ENCODE data around the gene HDGF. TPM values are rescaled to one million over a fixed set of nuclear protein-coding genes. Genes with fewer than 3 reads are reported as not detected.

HDGF gene
- total RNA-seq, 2 experiments from 2014 or later, result 60.8 TPM

DNA sequence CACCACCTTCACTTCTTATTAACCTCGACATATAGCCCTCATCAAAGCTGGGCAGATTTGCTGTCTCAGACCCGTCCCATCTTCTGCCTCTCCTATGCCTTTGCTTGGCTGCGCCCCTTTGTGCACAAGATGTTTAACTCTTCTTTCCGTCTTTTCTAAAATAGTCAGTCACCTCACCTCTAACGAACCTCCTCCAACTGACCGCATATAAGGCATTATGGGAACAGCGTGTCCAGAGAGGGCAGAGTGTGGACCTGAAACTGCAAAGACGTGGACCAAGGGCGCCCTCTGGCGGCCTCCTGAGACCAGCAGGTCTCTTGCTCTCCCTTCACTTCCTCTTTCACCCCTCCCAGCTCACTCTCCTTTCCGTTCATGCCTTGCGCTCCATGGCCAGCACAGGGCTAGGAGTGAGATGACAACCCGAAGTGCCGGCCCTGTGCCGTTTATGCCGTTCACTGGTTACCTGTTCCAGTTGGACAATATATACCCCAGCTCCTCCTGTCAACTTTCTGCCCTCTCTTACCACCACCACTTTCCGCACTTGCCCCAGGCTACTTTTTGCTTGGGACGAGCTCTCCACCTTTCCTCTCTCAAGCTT is 25.7 kb downstream of the HDGF start:
- CTCF ChIA-PET, result interaction anchor here (0.6 to 5.1 kb wide), 55 partner anchors 8 to 443 kb away, joined by 3 to 119 read pairs (median 4); partner anchors contain the start of genes CRABP2, HDGF, MRPL24 and NES
- peaks cover 51% of the 10 kb centered on the region for H3K36me3 Mint-ChIP-seq (ENCODE audit: low read depth)
- H3K4me1 Mint-ChIP-seq (ENCODE audit: low read depth), result peaks cover 30% of the 10 kb centered on the region

DNA sequence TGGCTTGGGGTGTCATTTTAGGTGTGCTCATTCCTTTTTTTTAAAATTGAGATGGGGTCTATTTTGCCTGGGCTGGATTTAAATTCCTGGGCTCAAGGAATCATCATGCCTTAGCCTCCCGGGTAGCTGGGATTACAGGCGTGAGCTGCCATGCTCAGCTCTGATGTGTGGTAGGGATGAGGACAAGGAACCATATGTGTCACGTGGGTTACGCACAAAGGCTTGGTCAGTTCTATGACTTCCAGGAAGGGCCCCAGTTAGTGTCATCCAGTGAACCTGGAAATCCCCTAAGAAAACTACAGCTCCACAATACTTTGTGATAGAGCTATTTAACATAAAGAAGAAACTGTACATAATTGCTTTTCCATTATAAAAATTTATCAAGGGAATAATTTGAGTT is 29.9 kb downstream of the HDGF start:
- intact Hi-C loops (cut with DNase I, micrococcal nuclease), result loop anchor here in 1 of 2 experiments (10.0 kb wide), 2 partner anchors 143 to 217 kb away; partner anchors contain the start of genes MEF2D and NTRK1

More for the DNA sequence above, 25.7 kb downstream of the HDGF start:
- POLR2A ChIA-PET, result interaction anchor here (0.6 to 5.9 kb wide), 17 partner anchors 10 to 134 kb away, joined by 3 to 107 read pairs (median 4); partner anchors contain the start of genes CRABP2, HDGF, MRPL24 and NAXE
- ATAC-seq (ENCODE audit: poor library complexity), result peak; percentile 11
- Histone ChIP-seq H3K4me3 (ENCODE audit: low read length) (peak overlapping the region; percentile 99), H3K9me3 (ENCODE audit: control insufficient read depth in 1 of 2, insufficient read depth in 1 of 2, low read length in 2 of 2) (no peaks in the 10 kb centered on the region), H3K27ac (ENCODE audit: low read depth in 1 of 2, low read length in 2 of 2) (no peak overlapping the region), H3K4me1 (ENCODE audit: insufficient read depth, low read length) (peaks cover 54% of the 10 kb centered on the region), H3K27me3 (ENCODE audit: control insufficient read depth in 1 of 2, insufficient read depth in 2 of 2, low read length in 2 of 2) (no peaks in the 10 kb centered on the region), H3K36me3 (ENCODE audit: insufficient read depth, low read length) (peaks cover 47% of the 10 kb centered on the region)
- Mint-ChIP-seq H3K27me3 (no peaks in the 10 kb centered on the region), H3K4me3 (no peak overlapping the region), H3K9me3 (no peaks in the 10 kb centered on the region), H3K27ac (no peak overlapping the region)
- TF ChIP-seq, protein P1, sequence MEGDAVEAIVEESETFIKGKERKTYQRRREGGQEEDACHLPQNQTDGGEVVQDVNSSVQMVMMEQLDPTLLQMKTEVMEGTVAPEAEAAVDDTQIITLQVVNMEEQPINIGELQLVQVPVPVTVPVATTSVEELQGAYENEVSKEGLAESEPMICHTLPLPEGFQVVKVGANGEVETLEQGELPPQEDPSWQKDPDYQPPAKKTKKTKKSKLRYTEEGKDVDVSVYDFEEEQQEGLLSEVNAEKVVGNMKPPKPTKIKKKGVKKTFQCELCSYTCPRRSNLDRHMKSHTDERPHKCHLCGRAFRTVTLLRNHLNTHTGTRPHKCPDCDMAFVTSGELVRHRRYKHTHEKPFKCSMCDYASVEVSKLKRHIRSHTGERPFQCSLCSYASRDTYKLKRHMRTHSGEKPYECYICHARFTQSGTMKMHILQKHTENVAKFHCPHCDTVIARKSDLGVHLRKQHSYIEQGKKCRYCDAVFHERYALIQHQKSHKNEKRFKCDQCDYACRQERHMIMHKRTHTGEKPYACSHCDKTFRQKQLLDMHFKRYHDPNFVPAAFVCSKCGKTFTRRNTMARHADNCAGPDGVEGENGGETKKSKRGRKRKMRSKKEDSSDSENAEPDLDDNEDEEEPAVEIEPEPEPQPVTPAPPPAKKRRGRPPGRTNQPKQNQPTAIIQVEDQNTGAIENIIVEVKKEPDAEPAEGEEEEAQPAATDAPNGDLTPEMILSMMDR (IDR thresholded peaks at IDR 0.05), result peak; percentile 91
- DNase-seq, result peak; percentile 66 to 90 (median 76)
- intact Hi-C loops (cut with DNase I, micrococcal nuclease), result loop anchor here (1.0 to 10.0 kb wide), 10 partner anchors 18 to 221 kb away; partner anchors contain the start of genes NTRK1 (in 2 of the 2) and MEF2D (in 1 of the 2)

DNA sequence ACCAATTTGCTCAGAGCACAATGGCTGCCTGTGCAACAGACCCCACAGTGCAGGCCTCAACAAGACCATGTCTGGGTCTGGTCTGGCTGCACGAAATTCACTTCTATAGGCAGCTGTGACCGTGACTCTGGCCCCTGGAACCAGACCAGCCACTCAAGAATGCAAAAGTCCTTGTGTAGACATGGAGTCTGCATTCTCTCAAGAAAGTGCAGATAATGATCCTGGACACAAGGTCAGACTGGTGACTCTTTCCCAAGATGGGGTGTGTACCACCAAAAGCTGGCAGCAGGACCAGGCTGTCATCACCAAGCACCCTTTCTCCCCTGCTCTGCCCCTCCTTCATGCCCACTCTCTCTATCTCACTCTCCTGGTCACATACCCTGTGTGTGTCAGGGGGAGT is 30.3 kb downstream of the HDGF start:
- Histone ChIP-seq H3K27me3 (ENCODE audit: control insufficient read depth in 1 of 2, insufficient read depth in 2 of 2, low read length in 2 of 2) (no peaks in the 10 kb centered on the region), H3K27ac (ENCODE audit: low read depth in 1 of 2, low read length in 2 of 2) (no peak overlapping the region), H3K36me3 (ENCODE audit: insufficient read depth, low read length) (peaks cover 60% of the 10 kb centered on the region), H3K4me3 (ENCODE audit: low read length) (no peak overlapping the region), H3K9me3 (ENCODE audit: control insufficient read depth in 1 of 2, insufficient read depth in 1 of 2, low read length in 2 of 2) (no peaks in the 10 kb centered on the region), H3K4me1 (ENCODE audit: insufficient read depth, low read length) (peaks cover 28% of the 10 kb centered on the region)
- no peak overlapping the region for H3K27ac Mint-ChIP-seq
- ATAC-seq (ENCODE audit: poor library complexity) (no peak), DNase-seq (no peak)
- no peaks in the 10 kb centered on the region for H3K9me3 Mint-ChIP-seq
- intact Hi-C loops (cut with DNase I, micrococcal nuclease), result loop anchor here in 1 of 2 experiments (10.0 kb wide), 2 partner anchors 144 to 216 kb away; partner anchors contain the start of genes MEF2D and NTRK1
- H3K36me3 Mint-ChIP-seq (ENCODE audit: low read depth), result peaks cover 56% of the 10 kb centered on the region
- no peaks in the 10 kb centered on the region for H3K27me3 Mint-ChIP-seq
- TF ChIP-seq, protein P1 (IDR thresholded peaks at IDR 0.05), result no peak
- ChIA-PET POLR2A (no interaction called here), CTCF (interaction anchor here (0.7 to 2.1 kb wide), 3 partner anchors 15 to 60 kb away, joined by 3 to 6 read pairs (median 3); partner anchors contain the start of gene CRABP2)
- peaks cover 16% of the 10 kb centered on the region for H3K4me1 Mint-ChIP-seq (ENCODE audit: low read depth)
- no peak overlapping the region for H3K4me3 Mint-ChIP-seq

More for the DNA sequence above, 29.9 kb downstream of the HDGF start:
- Mint-ChIP-seq H3K4me3 (no peak overlapping the region), H3K36me3 (ENCODE audit: low read depth) (peaks cover 53% of the 10 kb centered on the region), H3K4me1 (ENCODE audit: low read depth) (peaks cover 16% of the 10 kb centered on the region), H3K9me3 (no peaks in the 10 kb centered on the region), H3K27me3 (no peaks in the 10 kb centered on the region), H3K27ac (no peak overlapping the region)
- Histone ChIP-seq H3K9me3 (ENCODE audit: control insufficient read depth in 1 of 2, insufficient read depth in 1 of 2, low read length in 2 of 2) (no peaks in the 10 kb centered on the region), H3K4me1 (ENCODE audit: insufficient read depth, low read length) (peaks cover 32% of the 10 kb centered on the region), H3K4me3 (ENCODE audit: low read length) (no peak overlapping the region), H3K27me3 (ENCODE audit: control insufficient read depth in 1 of 2, insufficient read depth in 2 of 2, low read length in 2 of 2) (no peaks in the 10 kb centered on the region), H3K36me3 (ENCODE audit: insufficient read depth, low read length) (peaks cover 61% of the 10 kb centered on the region), H3K27ac (ENCODE audit: low read depth in 1 of 2, low read length in 2 of 2) (no peak overlapping the region)
- ATAC-seq (ENCODE audit: poor library complexity), result no peak
- ChIA-PET CTCF (interaction anchor here (0.7 to 2.1 kb wide), 3 partner anchors 16 to 61 kb away, joined by 3 to 6 read pairs (median 3); partner anchors contain the start of gene CRABP2), POLR2A (interaction anchor here (0.5 to 1.0 kb wide), 2 partner anchors 9 to 35 kb away, joined by 3 to 4 read pairs; no protein-coding TSS in a partner anchor)
- DNase-seq, result no peak
- TF ChIP-seq, protein P1 (IDR thresholded peaks at IDR 0.05), result no peak
